Measurements from ENCODE around the gene CLEC7A. TPM values are rescaled to one million over a fixed set of nuclear protein-coding genes. Genes with fewer than 3 reads are reported as not detected.

CLEC7A gene
- total RNA-seq, 2 experiments from 2014 or later: not detected

DNA sequence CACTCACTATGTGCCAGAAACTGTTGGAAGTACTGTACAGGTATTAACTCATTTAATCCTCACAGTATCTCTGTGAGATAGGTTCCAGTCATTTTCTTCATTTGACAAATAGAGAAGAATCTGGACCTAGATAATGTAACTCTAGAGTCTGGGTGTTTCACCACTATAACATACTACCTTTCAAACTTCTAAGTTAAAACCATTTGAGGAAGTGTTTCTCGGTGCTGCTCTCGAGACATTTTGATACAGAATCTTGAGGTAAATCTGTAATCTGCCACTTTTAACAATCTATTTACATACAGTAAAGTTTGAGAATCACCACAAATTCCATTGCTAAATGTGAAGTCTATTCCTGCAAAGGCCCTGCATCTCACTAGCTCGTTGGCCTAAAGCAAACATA is 33.1 kb upstream of the CLEC7A start:
- DNase-seq (ENCODE audit: low spot score): peak; percentile 23
- no peaks in the 10 kb centered on the region for H3K79me2 ChIP-seq (ENCODE audit: insufficient read depth, low read depth, low read length)
- H3K27ac ChIP-seq (ENCODE audit: low read depth, low read length, poor library complexity, severe bottlenecking): no peak overlapping the region
- no peaks in the 10 kb centered on the region for H4K20me1 ChIP-seq (ENCODE audit: insufficient read depth, low read length)
- ChIA-PET POLR2A (interaction anchor here (0.6 to 1.4 kb wide), 4 partner anchors 9 to 33 kb away, joined by 3 to 6 read pairs (median 3); partner anchors contain the start of gene OLR1), CTCF (ENCODE audit: unreplicated experiment) (no interaction called here)
- H3K4me3 ChIP-seq (ENCODE audit: low read depth, low read length, poor library complexity, severe bottlenecking): no peak overlapping the region
- intact Hi-C loops (cut with micrococcal nuclease; ENCODE audit: unreplicated experiment): no loop called here
- BruUV-seq (replicated peaks): no TSS peak
- no peak for TF ChIP-seq CTCF (conservative IDR thresholded peaks at IDR 0.05; ENCODE audit: low read length)
- no peak for TF ChIP-seq EZH2phosphoT487 (IDR thresholded peaks at IDR 0.05; ENCODE audit: borderline replicate concordance, low read depth, low read length)
- H2AFZ ChIP-seq (ENCODE audit: low read length): peak overlapping the region; percentile 63; the same call in 1 of the 2 replicates
- no peaks in the 10 kb centered on the region for H3K9me2 ChIP-seq (ENCODE audit: insufficient read depth, low read length)
- H3K9me3 ChIP-seq (ENCODE audit: low read length): peaks cover 3% of the 10 kb centered on the region; the same call in 1 of the 2 replicates
- H3K36me3 ChIP-seq (ENCODE audit: insufficient read depth, low read length): no peaks in the 10 kb centered on the region; the same call in 1 of the 2 replicates
- peaks cover 39% of the 10 kb centered on the region for H3K4me1 ChIP-seq (ENCODE audit: insufficient read depth, low read length, poor library complexity, severe bottlenecking)
- H3K4me2 ChIP-seq (ENCODE audit: low read length): no peak overlapping the region

DNA sequence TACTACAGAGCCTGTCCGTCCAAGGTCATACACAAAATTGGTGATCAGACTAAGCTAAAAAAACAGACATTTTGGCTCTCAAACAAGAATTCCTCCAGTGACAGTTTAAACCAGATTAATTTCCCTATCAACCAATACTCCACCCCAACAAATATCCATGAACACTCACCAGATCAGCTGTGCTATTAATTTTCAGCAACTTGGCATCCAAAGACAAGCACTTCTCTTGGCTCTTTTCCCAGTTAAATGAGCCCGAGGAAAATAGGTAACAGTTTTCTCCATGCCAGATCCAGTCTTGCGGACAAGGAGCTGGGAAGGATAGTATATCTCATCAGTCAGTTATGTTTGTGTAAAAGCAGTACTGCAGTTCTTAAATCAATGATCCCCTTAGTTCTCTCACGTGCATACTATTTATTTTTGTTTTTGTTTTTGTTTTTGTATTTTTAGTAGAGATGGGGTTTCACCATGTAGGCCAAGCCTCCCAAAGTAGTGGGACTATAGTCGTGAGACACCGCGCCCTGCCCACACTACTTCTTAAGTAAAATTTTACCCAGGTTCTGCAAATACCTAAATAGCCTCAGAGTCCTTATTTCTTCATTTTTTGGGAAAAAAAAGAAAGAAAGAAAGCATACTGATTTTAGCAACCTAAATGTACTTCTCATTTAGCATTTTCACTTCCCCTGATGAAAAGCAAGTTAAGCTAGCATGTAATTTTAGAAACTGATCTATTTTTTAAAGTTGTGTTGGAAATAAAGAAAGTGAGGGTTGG is 30.8 kb upstream of the CLEC7A start:
- Histone ChIP-seq H3K27ac (ENCODE audit: low read depth, low read length, poor library complexity, severe bottlenecking) (no peak overlapping the region), H3K79me2 (ENCODE audit: insufficient read depth, low read depth, low read length) (no peaks in the 10 kb centered on the region), H3K9me2 (ENCODE audit: insufficient read depth, low read length) (no peaks in the 10 kb centered on the region), H3K36me3 (ENCODE audit: insufficient read depth, low read length) (no peaks in the 10 kb centered on the region; the same call in 1 of the 2 replicates), H2AFZ (ENCODE audit: low read length) (peak overlapping the region; percentile 47; the same call in 1 of the 2 replicates), H3K9me3 (ENCODE audit: low read length) (peaks cover 8% of the 10 kb centered on the region; the same call in 1 of the 2 replicates), H4K20me1 (ENCODE audit: insufficient read depth, low read length) (no peaks in the 10 kb centered on the region), H3K4me2 (ENCODE audit: low read length) (peak overlapping the region; percentile 35), H3K4me1 (ENCODE audit: insufficient read depth, low read length, poor library complexity, severe bottlenecking) (peaks cover 40% of the 10 kb centered on the region), H3K4me3 (ENCODE audit: low read depth, low read length, poor library complexity, severe bottlenecking) (no peak overlapping the region)
- no peak for TF ChIP-seq CTCF (conservative IDR thresholded peaks at IDR 0.05; ENCODE audit: low read length)
- no peak for TF ChIP-seq EZH2phosphoT487 (IDR thresholded peaks at IDR 0.05; ENCODE audit: borderline replicate concordance, low read depth, low read length)
- BruUV-seq (replicated peaks): no TSS peak
- ChIA-PET CTCF (ENCODE audit: unreplicated experiment) (interaction anchor here (0.6 kb wide), 1 partner anchor 238 kb away, joined by 3 read pairs; no protein-coding TSS in a partner anchor), POLR2A (interaction anchor here (0.6 to 3.3 kb wide), 10 partner anchors 9 to 1589 kb away, joined by 3 to 15 read pairs (median 4); partner anchors contain the start of gene OLR1)
- intact Hi-C loops (cut with micrococcal nuclease; ENCODE audit: unreplicated experiment): no loop called here
- no peak for DNase-seq (ENCODE audit: low spot score)

Data from OCI-LY7 (cell line).